MV-4-11 (cell line): ENCODE data around the gene ABCB1.

Experiments used
- DNase-seq: peaks from one replicate; lab custom pipeline; 2025; lab: John Stamatoyannopoulos, UW

The ABCB1 gene

GRCh38 chr7:87600130-87601124, at the start of gene ABCB1:
Gene ABCB1 (minus strand): TSS chr7:87600884. CDS start chr7:87600184, 700 bp downstream.
- DNase-seq = no peak

GRCh38 chr7:87648316-87648715, 47.6 kb upstream of the ABCB1 start:
- no peak for DNase-seq

GRCh38 chr7:87645446-87645845, 44.8 kb upstream of the ABCB1 start:
- DNase-seq = no peak

GRCh38 chr7:87635921-87636320, 35.2 kb upstream of the ABCB1 start:
- no peak for DNase-seq

- DNase-seq = no peak
These were observed 28.3 kb upstream of the ABCB1 start for GRCh38 chr7:87628780-87629569.

GRCh38 chr7:87627634-87627994, 26.9 kb upstream of the ABCB1 start:
- no peak for DNase-seq

- no peak for DNase-seq
These were observed 24.4 kb upstream of the ABCB1 start for GRCh38 chr7:87625101-87625500.

- no peak for DNase-seq
These were observed 23.9 kb upstream of the ABCB1 start for GRCh38 chr7:87624628-87625027.

GRCh38 chr7:87615197-87615596, 14.5 kb upstream of the ABCB1 start:
- DNase-seq = no peak

GRCh38 chr7:87609916-87610315, 9.2 kb upstream of the ABCB1 start:
- DNase-seq = no peak

GRCh38 chr7:87608431-87608830, 7.7 kb upstream of the ABCB1 start:
- no peak for DNase-seq

- no peak for DNase-seq
These were observed 3.6 kb upstream of the ABCB1 start for GRCh38 chr7:87604264-87604663.

- DNase-seq = peak; percentile 93
These were observed 1.3 kb downstream of the ABCB1 start for GRCh38 chr7:87599336-87599735.

GRCh38 chr7:87598234-87599009, 2.3 kb downstream of the ABCB1 start:
- DNase-seq = no peak

GRCh38 chr7:87596696-87597095, 4.0 kb downstream of the ABCB1 start:
- DNase-seq = no peak

GRCh38 chr7:87596136-87596535, 4.5 kb downstream of the ABCB1 start:
- DNase-seq = no peak

GRCh38 chr7:87592300-87592699, 8.4 kb downstream of the ABCB1 start:
- no peak for DNase-seq

GRCh38 chr7:87591211-87591610, 9.5 kb downstream of the ABCB1 start:
- no peak for DNase-seq

- no peak for DNase-seq
These were observed 10.1 kb downstream of the ABCB1 start for GRCh38 chr7:87590578-87590977.

GRCh38 chr7:87589631-87590030, 11.1 kb downstream of the ABCB1 start:
- DNase-seq = no peak

- DNase-seq = no peak
These were observed 19.0 kb downstream of the ABCB1 start for GRCh38 chr7:87581723-87582122.

- DNase-seq = no peak
These were observed 20.0 kb downstream of the ABCB1 start for GRCh38 chr7:87580636-87581035.
